ENCODE results near the gene BICD1.

DNA sequence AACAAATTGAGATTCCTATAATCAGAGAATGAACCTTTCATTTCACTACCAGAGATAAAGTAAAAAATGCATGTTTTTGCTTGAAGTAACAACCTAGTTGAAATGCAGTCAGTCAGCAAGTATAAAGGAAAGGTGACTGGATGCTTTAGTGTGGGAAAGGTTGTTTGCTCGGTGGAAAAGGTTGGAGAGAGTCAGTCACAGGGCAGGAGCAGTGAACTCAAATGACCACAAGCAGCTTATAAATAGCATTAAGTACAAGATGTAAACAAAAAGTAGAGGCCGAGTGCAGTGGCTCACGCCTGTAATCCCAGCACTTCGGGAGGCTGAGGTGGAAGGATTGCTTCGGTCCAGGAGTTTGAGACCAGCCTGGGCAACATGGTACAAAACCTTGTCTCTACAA lies 194.6 kb downstream of the BICD1 start:
- TF ChIP-seq, protein P1, sequence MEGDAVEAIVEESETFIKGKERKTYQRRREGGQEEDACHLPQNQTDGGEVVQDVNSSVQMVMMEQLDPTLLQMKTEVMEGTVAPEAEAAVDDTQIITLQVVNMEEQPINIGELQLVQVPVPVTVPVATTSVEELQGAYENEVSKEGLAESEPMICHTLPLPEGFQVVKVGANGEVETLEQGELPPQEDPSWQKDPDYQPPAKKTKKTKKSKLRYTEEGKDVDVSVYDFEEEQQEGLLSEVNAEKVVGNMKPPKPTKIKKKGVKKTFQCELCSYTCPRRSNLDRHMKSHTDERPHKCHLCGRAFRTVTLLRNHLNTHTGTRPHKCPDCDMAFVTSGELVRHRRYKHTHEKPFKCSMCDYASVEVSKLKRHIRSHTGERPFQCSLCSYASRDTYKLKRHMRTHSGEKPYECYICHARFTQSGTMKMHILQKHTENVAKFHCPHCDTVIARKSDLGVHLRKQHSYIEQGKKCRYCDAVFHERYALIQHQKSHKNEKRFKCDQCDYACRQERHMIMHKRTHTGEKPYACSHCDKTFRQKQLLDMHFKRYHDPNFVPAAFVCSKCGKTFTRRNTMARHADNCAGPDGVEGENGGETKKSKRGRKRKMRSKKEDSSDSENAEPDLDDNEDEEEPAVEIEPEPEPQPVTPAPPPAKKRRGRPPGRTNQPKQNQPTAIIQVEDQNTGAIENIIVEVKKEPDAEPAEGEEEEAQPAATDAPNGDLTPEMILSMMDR (IDR thresholded peaks at IDR 0.05) = no peak
- TF ChIP-seq POLR2A (IDR thresholded peaks at IDR 0.05) = no peak

Data from right lobe of liver (tissue), 4 donors.